Activated naive CD4-positive, alpha-beta T cell treated with Interleukin-2 at 50 U/mL for 16 hours (primary cell): ENCODE data around the gene CNKSR3.
A peak's percentile ranks its signal among the peaks of the same experiment; 100 is the strongest.
"Not testable (repeated sequence)": the region's sequence is repeated elsewhere in the genome, so short reads cannot be mapped to it uniquely, and the experiment has no call there.

Experiments used
- DNase-seq: peaks from one replicate; pipeline ENCODE4 v3.0.0-alpha.2; 2020

CNKSR3 gene

DNA sequence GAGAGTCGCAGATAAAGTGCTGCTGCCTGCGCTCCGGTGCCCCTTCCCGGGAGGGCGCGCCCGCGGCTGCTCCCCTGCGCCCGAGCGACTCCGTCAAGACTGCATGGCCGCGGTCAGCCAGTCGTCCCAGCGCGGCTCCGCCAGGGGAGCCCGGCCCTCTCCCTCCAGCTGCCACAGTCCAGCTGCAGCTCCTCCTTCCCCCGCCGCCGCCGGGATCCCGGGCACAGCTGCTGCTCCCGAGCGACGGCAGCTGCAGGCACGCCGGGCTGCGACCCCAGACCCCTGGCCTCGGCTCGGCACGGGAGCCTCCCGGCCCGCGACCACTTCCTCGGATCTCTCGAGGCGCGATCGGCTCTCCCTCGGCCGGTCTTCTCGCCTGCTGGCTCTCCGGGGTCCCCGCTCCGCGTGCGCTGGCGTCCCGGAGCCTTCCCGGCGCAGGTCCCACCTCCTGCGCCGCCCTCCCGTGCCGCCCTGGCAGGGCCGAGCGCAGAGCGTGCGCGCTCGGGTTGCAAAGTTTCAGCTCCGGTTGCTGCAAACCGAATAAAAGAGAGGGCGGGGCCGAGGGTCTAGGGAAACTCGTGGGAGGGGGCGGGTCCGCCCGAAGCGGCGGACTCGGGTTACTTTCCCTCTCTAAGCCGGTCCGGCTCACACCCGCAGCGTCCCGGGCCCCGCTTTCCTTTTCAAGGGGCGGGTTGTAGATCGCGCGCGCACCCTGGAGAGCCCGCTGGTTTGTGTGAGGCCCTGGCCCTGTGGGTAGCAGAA lies at the start of gene CNKSR3:
CNKSR3 (minus strand) TSS at position 542 of the 762 bp plus-strand sequence. CDS start 571 bp downstream, outside the sequence.
- peak; percentile 11 for DNase-seq

DNA sequence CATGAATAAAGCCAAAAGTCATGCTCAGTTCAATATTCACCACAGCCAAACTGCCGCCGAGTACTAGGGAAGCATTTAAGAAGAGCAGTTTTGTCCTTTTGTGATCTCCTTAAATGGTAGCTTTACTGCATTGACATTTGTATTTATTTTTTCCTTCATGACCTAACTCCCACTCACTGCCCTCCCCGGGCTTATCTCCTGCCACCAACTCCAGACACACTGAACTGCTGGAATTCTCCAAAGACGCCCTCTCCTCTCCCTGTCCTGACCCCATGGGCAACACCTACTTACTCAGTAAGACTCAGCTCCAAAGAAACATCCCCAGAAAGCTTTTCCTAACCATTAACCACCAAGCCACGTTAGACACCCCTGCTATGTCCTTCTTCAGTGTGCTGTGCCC lies 48.5 kb upstream of the CNKSR3 start:
- DNase-seq, result no peak

DNA sequence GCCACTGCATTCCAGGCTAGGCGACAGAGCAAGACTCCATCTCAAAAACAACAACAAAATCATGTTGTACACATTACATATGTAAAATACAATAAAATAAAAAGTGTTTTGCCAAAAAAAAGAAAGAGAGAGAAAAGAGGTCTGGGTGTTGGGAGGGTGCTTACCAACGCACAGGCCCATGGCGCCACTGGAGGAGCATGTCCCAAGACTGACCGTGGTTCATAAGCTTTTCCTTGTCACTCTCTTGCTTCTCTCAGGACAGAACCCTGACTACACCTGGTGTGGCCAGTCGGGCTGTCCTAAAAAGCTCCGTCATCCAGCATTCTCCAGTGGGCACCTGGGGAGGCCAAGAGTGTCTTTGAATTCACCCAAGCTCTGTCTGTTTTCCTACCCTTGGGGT lies 48.0 kb upstream of the CNKSR3 start:
- no peak for DNase-seq

GRCh38 chr6:154555073-154555677 lies 44.7 kb upstream of the CNKSR3 start:
- no peak for DNase-seq

- DNase-seq, result no peak
Measured at GRCh38 chr6:154554491-154554890, 44.0 kb upstream of the CNKSR3 start.

DNA sequence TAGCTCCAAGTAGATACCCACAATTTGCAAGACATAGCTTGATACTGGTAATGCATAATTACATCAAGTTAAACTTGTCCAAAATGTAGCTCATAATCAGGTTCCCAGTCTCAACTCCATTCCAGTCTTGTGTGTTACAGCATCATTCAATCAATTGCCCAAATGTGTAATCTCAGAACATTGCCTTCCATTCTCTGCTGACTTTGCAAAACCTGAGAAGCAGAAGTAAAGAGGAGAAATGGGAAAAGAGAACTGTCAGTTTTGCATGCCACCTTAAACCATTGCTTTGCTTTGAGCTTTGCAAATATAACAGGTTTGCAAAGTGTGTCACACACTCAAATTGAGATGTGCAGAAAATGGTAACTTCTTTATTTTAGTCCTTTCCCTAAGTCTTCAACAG lies 40.3 kb upstream of the CNKSR3 start:
- DNase-seq, result no peak

DNA sequence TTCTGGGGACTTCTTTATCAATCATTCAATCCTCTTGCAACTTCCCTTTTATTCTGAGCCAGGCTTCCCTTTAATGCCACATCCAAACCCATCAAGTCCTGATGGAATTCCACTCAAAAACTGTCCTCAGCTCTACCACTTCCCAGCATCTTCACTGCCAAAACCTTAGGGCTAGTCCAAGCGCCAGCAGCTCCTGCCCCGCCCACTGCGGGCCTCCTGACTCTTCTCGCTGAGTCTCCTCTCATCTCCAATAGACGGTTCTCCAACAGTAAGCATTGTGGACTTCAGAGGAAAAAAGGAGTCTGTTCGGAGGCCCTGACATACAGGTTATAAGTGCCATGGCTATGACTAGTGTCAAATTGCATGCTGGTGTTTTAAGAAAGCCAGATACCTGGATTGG lies 38.7 kb upstream of the CNKSR3 start:
- DNase-seq, result no peak

DNA sequence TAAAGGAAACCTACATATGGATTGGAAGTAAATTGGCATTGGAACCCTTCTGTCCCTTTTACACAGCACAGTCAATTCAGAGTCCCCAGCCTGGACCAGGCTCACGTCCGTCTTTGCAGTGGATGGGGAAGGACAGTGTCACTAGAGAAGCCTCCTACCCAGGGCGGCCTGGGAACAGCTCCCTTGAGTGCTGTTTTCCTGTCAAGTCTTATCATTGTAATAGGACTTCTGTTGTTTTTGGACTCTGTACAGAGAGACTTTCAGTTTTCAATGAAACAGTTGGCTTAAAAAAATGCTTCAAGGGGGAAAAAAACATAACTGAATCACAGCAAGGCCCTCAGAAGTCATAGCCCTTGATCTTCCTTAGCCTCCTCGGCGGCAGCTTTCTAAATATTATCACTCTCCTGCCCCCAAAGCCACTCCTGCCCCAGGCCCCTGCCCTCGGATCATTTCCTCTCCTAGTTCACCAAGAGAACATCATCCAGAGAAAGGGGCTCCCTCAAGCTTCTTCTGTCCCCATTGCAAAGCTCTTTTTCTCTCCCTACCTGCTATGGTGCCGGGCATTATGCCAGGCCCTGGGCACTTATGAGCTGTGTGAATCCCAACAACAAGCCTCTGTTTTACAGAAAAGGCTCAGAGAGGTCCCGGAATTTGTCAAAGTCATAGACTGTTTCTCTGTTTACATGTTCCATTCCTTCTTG lies 37.8 kb upstream of the CNKSR3 start:
- DNase-seq, result no peak

- DNase-seq, result no peak
Measured at GRCh38 chr6:154543628-154544027, 33.1 kb upstream of the CNKSR3 start.

GRCh38 chr6:154542747-154543146 lies 32.3 kb upstream of the CNKSR3 start:
- no peak for DNase-seq

DNA sequence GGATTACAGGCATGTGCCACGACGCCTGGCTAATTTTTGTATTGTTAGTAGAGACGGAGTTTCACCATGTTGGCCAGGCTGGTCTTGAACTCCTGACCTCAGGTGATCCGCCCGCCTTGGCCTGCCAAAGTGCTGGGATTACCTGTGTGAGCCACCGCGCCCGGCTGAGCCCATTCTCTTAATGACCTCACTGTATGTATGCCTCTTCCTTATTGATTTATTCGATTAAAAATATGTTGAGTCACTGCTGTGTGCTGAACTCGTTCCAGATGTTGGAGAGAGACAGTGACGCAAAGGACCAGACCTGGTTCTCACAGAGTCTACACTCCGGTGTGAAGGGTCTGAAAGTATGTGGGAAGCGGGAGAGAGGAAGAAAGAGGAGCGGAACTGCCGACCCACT lies 31.4 kb upstream of the CNKSR3 start:
- DNase-seq, result not testable (repeated sequence)

GRCh38 chr6:154539593-154540269 lies 29.2 kb upstream of the CNKSR3 start:
- DNase-seq, result no peak

DNA sequence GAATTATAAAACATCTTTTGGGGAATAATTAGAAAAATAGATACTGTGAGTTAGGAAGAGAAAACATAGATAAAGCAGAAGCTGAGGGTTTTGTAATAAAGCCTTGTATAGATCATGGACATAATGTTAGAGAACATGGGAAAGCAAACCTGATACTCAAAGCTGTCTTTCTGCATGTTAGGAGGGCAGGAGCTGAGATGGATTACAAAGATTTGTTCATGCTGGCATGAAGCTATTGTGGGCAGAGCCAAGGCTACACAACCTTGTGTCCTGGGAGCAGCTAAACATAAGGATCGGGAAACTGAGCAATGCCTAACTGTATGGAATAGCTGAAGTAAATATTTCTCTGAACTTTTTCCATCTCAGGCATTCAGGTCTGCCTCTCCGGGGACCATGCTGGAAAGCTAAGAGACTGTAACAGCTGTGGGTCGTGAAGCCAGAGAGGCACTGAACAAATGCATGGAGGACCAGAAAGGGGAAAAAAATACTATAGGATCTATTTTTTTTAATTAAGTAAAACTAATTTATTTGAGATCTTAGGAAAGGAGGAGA lies 28.2 kb upstream of the CNKSR3 start:
- DNase-seq, result no peak

GRCh38 chr6:154537511-154538325 lies 27.2 kb upstream of the CNKSR3 start:
- no peak for DNase-seq

DNA sequence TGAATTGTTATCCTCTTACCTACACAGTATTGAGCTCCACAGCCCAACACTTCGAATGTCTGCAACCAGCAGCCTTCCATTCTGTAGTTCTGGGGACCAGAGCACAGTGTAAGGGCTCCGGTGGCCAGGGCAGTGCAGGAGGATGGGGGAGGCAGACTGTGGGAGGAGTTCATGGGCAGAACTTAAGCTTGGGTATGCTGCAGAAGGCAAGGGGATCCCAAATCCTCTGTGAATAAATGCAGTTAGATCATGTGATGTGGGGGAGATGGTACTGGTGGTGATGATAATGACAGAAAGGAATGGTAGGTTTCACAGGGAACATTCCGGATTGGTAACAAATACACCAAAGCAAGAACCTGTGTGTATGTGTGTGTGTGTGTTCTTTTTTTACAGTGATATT lies 26.5 kb upstream of the CNKSR3 start:
- DNase-seq, result no peak

GRCh38 chr6:154536255-154536654 lies 25.8 kb upstream of the CNKSR3 start:
- no peak for DNase-seq

GRCh38 chr6:154535851-154536250 lies 25.4 kb upstream of the CNKSR3 start:
- no peak for DNase-seq

DNA sequence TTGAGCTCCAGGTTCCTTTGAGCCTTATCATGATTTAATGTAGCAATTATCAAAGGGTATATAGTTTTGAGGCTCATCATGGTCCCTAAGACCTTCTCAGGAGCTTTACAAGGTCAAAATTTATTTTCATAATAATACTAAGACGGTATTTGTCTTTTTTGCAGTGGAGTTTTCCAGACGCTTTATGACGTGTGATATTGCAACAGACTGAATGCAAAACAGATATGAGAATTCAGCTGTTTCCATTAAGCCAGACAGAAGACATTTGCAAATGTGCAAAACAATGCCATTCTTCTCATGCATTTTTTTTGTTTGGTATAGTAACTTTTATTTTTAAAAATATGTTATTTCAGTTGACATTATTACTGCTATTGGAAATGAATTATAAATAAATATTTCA lies 24.7 kb upstream of the CNKSR3 start:
- DNase-seq, result no peak

DNA sequence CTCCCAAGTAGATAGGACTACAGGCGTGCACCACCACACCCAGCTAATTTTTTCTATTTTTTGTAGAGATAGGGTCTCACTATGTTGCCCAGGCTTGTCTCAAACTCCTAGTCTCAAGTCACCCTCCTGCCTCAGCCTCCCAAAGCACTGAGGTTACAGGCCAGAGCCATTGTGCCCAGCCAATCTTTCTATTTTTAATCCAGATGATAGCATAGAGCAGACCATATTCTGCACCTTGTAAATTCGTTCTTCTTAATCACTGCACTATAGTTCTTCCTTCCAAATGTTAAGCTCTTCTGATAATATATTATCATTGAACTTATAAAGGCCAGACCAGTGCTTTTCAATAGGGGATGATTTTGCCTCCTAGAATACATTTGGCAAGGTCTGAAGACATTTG lies 24.0 kb upstream of the CNKSR3 start:
- DNase-seq, result no peak

GRCh38 chr6:154532426-154532825 lies 21.9 kb upstream of the CNKSR3 start:
- no peak for DNase-seq

DNA sequence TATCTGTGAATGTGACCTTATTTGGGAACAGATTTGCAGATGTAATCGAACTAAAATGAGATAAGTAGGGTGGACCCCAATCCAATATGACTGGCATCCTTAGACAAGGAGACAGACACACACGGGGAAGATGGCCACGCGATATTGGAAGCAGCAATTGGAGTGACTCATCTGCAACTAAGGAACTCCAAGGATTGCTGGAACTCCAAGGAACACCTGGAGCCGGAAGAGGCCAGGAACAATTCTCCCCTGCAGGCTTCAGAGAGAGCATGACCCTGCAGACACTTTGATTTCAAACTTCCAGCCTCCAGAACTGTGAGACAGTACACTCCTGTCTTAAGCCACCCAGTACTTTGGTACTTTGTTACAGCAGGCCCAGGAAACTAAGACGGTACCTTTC lies 19.5 kb upstream of the CNKSR3 start:
- no peak for DNase-seq

GRCh38 chr6:154528310-154528915 lies 17.9 kb upstream of the CNKSR3 start:
- DNase-seq, result no peak
